Measurements from ENCODE around the gene ZNF296.

The ZNF296 gene

GRCh38 chr19:45094137-45094536, 17.9 kb upstream of the ZNF296 start:
- DNase-seq (ENCODE audit: low read depth) = no peak
- H3K4me3 ChIP-seq (ENCODE audit: low read depth, low read length) = peak overlapping the region; percentile 68
- TF ChIP-seq CTCF (IDR thresholded peaks at IDR 0.05; ENCODE audit: insufficient read depth, low read depth, low read length, missing control alignments) = no peak

- peak; percentile 33 for TF ChIP-seq CTCF (IDR thresholded peaks at IDR 0.05; ENCODE audit: insufficient read depth, low read depth, low read length, missing control alignments)
- H3K4me3 ChIP-seq (ENCODE audit: low read depth, low read length) = peak within 1 kb of the TSS; percentile 68
- peak; percentile 99 for DNase-seq (ENCODE audit: low read depth)
These were observed 16.7 kb upstream of the ZNF296 start, which contains the start of gene PPP1R37 for GRCh38 chr19:45092747-45093678. Gene PPP1R37 (plus strand): TSS chr19:45093179. CDS start chr19:45093326, 147 bp downstream.

GRCh38 chr19:45091031-45091923, 15.0 kb upstream of the ZNF296 start:
- peak overlapping the region; percentile 68 for H3K4me3 ChIP-seq (ENCODE audit: low read depth, low read length)
- TF ChIP-seq CTCF (IDR thresholded peaks at IDR 0.05; ENCODE audit: insufficient read depth, low read depth, low read length, missing control alignments) = no peak
- DNase-seq (ENCODE audit: low read depth) = peak; percentile 100

GRCh38 chr19:45090606-45091005, 14.3 kb upstream of the ZNF296 start:
- H3K4me3 ChIP-seq (ENCODE audit: low read depth, low read length) = no peak overlapping the region
- DNase-seq (ENCODE audit: low read depth) = no peak
- TF ChIP-seq CTCF (IDR thresholded peaks at IDR 0.05; ENCODE audit: insufficient read depth, low read depth, low read length, missing control alignments) = no peak

GRCh38 chr19:45090034-45090433, 13.8 kb upstream of the ZNF296 start:
- no peak for TF ChIP-seq CTCF (IDR thresholded peaks at IDR 0.05; ENCODE audit: insufficient read depth, low read depth, low read length, missing control alignments)
- no peak for DNase-seq (ENCODE audit: low read depth)
- no peak overlapping the region for H3K4me3 ChIP-seq (ENCODE audit: low read depth, low read length)

- no peak for DNase-seq (ENCODE audit: low read depth)
- H3K4me3 ChIP-seq (ENCODE audit: low read depth, low read length) = no peak overlapping the region
- no peak for TF ChIP-seq CTCF (IDR thresholded peaks at IDR 0.05; ENCODE audit: insufficient read depth, low read depth, low read length, missing control alignments)
These were observed 11.3 kb upstream of the ZNF296 start for GRCh38 chr19:45087531-45087930.
